Endothelial cell of umbilical vein (primary cell): ENCODE results near the gene GLDC. TPM values are rescaled to one million over a fixed set of nuclear protein-coding genes. Genes with fewer than 3 reads are reported as not detected.

Experiments
- BruUV-seq: library from RNA; stranded (reverse); fragments of 400-500 nt; replicated peaks from 2 replicates; lab custom pipeline; 2021; lab: Mats Ljungman, UMichigan
- CTCF ChIA-PET: fragments of 300-600, 350-600 bp; sonication (Branson Sonifier 250); formaldehyde crosslinking; loops from one replicate; lab custom pipeline; 2021; ENCODE audit warnings: antibody characterized with exemption, inconsistent platforms; lab: Charles Lee
- POLR2A ChIA-PET: fragments of 300-600, 350-600 bp; sonication (Branson Sonifier 250); formaldehyde crosslinking; loops from one replicate; lab custom pipeline; 2021; ENCODE audit warnings: antibody characterized with exemption, inconsistent platforms; lab: Charles Lee
- DNase-seq: peaks from one replicate; pipeline ENCODE4 v3.0.0-alpha.2; 2011; ENCODE audit warnings: low read depth, low spot score
- FAIRE-seq: peaks from 2 replicates; lab custom pipeline; 2011; peaks lifted over from hg19 to GRCh38; lab: Jason Lieb, UNC
- H2AFZ ChIP-seq: 2 replicates; pipeline ENCODE4 v1.6.0; 2012; ENCODE audit warnings: low read depth, low read length, control low read depth, inconsistent platforms
- H3K27ac ChIP-seq: 2 replicates; pipeline ENCODE4 v1.5.1; 2011; ENCODE audit warnings: low read depth, mild to moderate bottlenecking, control low read depth, low read length, moderate library complexity; ENCODE audit not compliant: insufficient read depth
- H3K27me3 ChIP-seq, 2 experiments: 2 replicates each; pipeline versions ENCODE4 v1.6.0 to v1.6.1; 2011; ENCODE audit warnings: low read length in 2 of 2, mixed read lengths in 1 of 2; ENCODE audit not compliant: control insufficient read depth in 2 of 2, insufficient read depth in 2 of 2
- H3K36me3 ChIP-seq, 2 experiments: 2 replicates in 1 of 2; 3 replicates in 1 of 2; pipeline ENCODE4 v1.5.1; 2011; ENCODE audit warnings: low read length in 2 of 2, mild to moderate bottlenecking in 1 of 2, moderate library complexity in 1 of 2; ENCODE audit not compliant: control insufficient read depth in 2 of 2, insufficient read depth in 2 of 2; ENCODE audit errors: extremely low read depth in 1 of 2
- H3K4me1 ChIP-seq: 3 replicates; pipeline ENCODE4 v1.5.1; 2011; ENCODE audit warnings: mild to moderate bottlenecking, low read length; ENCODE audit not compliant: control insufficient read depth, insufficient read depth; ENCODE audit errors: extremely low read depth
- H3K4me2 ChIP-seq: 2 replicates; pipeline ENCODE4 v1.6.1; 2011; ENCODE audit warnings: low read length, control low read depth, mixed read lengths; ENCODE audit not compliant: insufficient read depth
- H3K4me3 ChIP-seq, 3 experiments: fragments of 200-600 bp in 1 of 3; sonication (generic), shearing (Covaris generic) in 1 of 3; replicated peaks in 1 of 3; 2 replicates each; pipeline ENCODE4 v1.5.1; 2011 to 2016; ENCODE audit warnings: control low read depth in 3 of 3, low read length in 3 of 3, mild to moderate bottlenecking in 2 of 3, inconsistent platforms in 1 of 3, low read depth in 1 of 3, moderate library complexity in 1 of 3; ENCODE audit not compliant: insufficient read depth in 1 of 3
- H3K79me2 ChIP-seq: 2 replicates; pipeline ENCODE4 v1.6.0; 2012; ENCODE audit warnings: low read length, inconsistent platforms; ENCODE audit not compliant: control insufficient read depth, insufficient read depth
- H3K9ac ChIP-seq: replicated peaks from 2 replicates; pipeline ENCODE3; 2011; ENCODE audit warnings: low read length, control low read depth; ENCODE audit not compliant: insufficient read depth; ENCODE audit errors: extremely low read depth
- H3K9me1 ChIP-seq: replicated peaks from 3 replicates; pipeline ENCODE4 v1.6.0; 2011; ENCODE audit warnings: mild to moderate bottlenecking, low read length; ENCODE audit not compliant: control insufficient read depth, insufficient read depth; ENCODE audit errors: extremely low read depth
- H3K9me3 ChIP-seq: replicated peaks from 2 replicates; pipeline ENCODE4 v1.5.1; 2012; ENCODE audit warnings: low read length, inconsistent platforms; ENCODE audit not compliant: control insufficient read depth, insufficient read depth
- H4K20me1 ChIP-seq: replicated peaks from 2 replicates; pipeline ENCODE3; 2011; ENCODE audit warnings: mild to moderate bottlenecking, low read length; ENCODE audit not compliant: control insufficient read depth, insufficient read depth; ENCODE audit errors: extremely low read depth
- EZH2 ChIP-seq: IDR thresholded peaks from 2 replicates; pipeline ENCODE4 v1.6.1; 2012; ENCODE audit warnings: borderline replicate concordance, low read depth, mild to moderate bottlenecking, moderate library complexity, low read length, inconsistent platforms; ENCODE audit not compliant: severe bottlenecking
- FOS ChIP-seq: IDR thresholded peaks from 2 replicates; pipeline ENCODE4 v1.6.1; 2011; ENCODE audit warnings: mild to moderate bottlenecking, low read length, moderate library complexity, borderline replicate concordance; ENCODE audit not compliant: insufficient read depth
- GATA2 ChIP-seq: IDR thresholded peaks from 2 replicates; pipeline ENCODE4 v1.7.0; 2011; ENCODE audit warnings: low read depth, mild to moderate bottlenecking, moderate library complexity, mixed read lengths, low read length; ENCODE audit not compliant: insufficient read length, insufficient read depth
- JUN ChIP-seq: IDR thresholded peaks from 2 replicates; pipeline ENCODE4 v1.6.1; 2011; ENCODE audit warnings: borderline replicate concordance, low read depth; ENCODE audit not compliant: insufficient read length, insufficient read depth
- MYC ChIP-seq: IDR thresholded peaks from one replicate; pipeline ENCODE4 v1.6.1; 2011; ENCODE audit warnings: mild to moderate bottlenecking, low read depth, low read length
- POLR2A ChIP-seq: IDR thresholded peaks from 2 replicates; pipeline ENCODE4 v1.6.1; 2012; ENCODE audit warnings: low read depth, mild to moderate bottlenecking, control low read depth, low read length
- POLR2AphosphoS5 ChIP-seq: IDR thresholded peaks from 2 replicates; pipeline ENCODE4 v1.6.1; 2012; ENCODE audit warnings: low read depth, mild to moderate bottlenecking, control low read depth, low read length, moderate library complexity; ENCODE audit not compliant: insufficient read depth
- dilution Hi-C: fragments of 300-500 bp; cut with MboI; formaldehyde crosslinking; loops from one replicate; pipeline ENCODE4 v1.15.0; 2019; ENCODE audit warnings: low sequenced_read_pairs; ENCODE audit not compliant: extremely low pct_ligation_motif_present
- intact Hi-C: fragments of 100-400 bp; cut with micrococcal nuclease; formaldehyde crosslinking; loops from one replicate; pipeline ENCODE4 v1.10.0; 2022
- polyA plus RNA-seq, 4 experiments: library from polyadenylated mRNA; depleted of rRNA in 3 of 4; stranded (reverse) in 3 of 4; unstranded in 1 of 4; fragments of >200 nt; gene quantifications; 2 replicates each; pipeline versions ENCODE4 v1.2.1 to v1.2.3, GENCODE V29; 2011 to 2012; ENCODE audit warnings: missing spikeins in 1 of 4
- total RNA-seq: library from RNA; stranded (reverse); gene quantifications from 2 replicates; pipeline ENCODE4 v1.2.3, GENCODE V29; 2021
- TF ChIP-seq, protein P1 (sequence below): IDR thresholded peaks from 2 replicates; pipeline ENCODE4 v1.6.1; 2011; ENCODE audit not compliant: insufficient read depth, insufficient read length
- TF ChIP-seq, protein P2 (sequence below), 2 donors: IDR thresholded peaks; 1 replicate in 1 of 2; 2 replicates in 1 of 2; pipeline ENCODE4 v1.5.1; 2011; ENCODE audit warnings: low read length in 2 of 2, mild to moderate bottlenecking in 2 of 2, moderate library complexity in 2 of 2, control low read depth in 1 of 2, inconsistent platforms in 1 of 2, low read depth in 1 of 2; ENCODE audit not compliant: insufficient read depth in 1 of 2; ENCODE audit errors: extremely low read depth in 1 of 2

GLDC gene
- total and polyA plus RNA-seq, 2 donors (not counting 3 experiments of a cell fraction or from before 2014, with no cell fraction given): 1.8 to 2.6 TPM

- Histone ChIP-seq H3K9me3 (no peaks in the 10 kb centered on the region), H3K9me1 (no peaks in the 10 kb centered on the region), H3K9ac (no peak overlapping the region), H3K79me2 (no peaks in the 10 kb centered on the region), H3K4me3 (no peak overlapping the region), H4K20me1 (no peaks in the 10 kb centered on the region), H3K36me3 (no peaks in the 10 kb centered on the region), H3K4me2 (no peak overlapping the region), H2AFZ (no peak overlapping the region), H3K4me1 (peaks cover 36% of the 10 kb centered on the region), H3K27me3 (no peaks in the 10 kb centered on the region), H3K27ac (no peak overlapping the region)
- ChIA-PET POLR2A (no interaction called here), CTCF (interaction anchor here (1.0 to 1.1 kb wide), 2 partner anchors 18 to 19 kb away, joined by 3 read pairs; no protein-coding TSS in a partner anchor)
- intact Hi-C loops (no loop called here), dilution Hi-C loops (no loop called here)
- FAIRE-seq (no peak), DNase-seq (no peak)
- TF ChIP-seq, protein P1, sequence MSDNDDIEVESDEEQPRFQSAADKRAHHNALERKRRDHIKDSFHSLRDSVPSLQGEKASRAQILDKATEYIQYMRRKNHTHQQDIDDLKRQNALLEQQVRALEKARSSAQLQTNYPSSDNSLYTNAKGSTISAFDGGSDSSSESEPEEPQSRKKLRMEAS: no peak
- TF ChIP-seq POLR2A (no peak), FOS (no peak), GATA2 (no peak), MYC (no peak), JUN (no peak), POLR2AphosphoS5 (no peak), EZH2 (no peak)
- TF ChIP-seq, protein P2, sequence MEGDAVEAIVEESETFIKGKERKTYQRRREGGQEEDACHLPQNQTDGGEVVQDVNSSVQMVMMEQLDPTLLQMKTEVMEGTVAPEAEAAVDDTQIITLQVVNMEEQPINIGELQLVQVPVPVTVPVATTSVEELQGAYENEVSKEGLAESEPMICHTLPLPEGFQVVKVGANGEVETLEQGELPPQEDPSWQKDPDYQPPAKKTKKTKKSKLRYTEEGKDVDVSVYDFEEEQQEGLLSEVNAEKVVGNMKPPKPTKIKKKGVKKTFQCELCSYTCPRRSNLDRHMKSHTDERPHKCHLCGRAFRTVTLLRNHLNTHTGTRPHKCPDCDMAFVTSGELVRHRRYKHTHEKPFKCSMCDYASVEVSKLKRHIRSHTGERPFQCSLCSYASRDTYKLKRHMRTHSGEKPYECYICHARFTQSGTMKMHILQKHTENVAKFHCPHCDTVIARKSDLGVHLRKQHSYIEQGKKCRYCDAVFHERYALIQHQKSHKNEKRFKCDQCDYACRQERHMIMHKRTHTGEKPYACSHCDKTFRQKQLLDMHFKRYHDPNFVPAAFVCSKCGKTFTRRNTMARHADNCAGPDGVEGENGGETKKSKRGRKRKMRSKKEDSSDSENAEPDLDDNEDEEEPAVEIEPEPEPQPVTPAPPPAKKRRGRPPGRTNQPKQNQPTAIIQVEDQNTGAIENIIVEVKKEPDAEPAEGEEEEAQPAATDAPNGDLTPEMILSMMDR (IDR thresholded peaks at IDR 0.05; ENCODE audit: extremely low read depth in 1 of 2, insufficient read depth in 1 of 2, low read depth in 1 of 2, low read length in 2 of 2): no peak
- no TSS peak for BruUV-seq
Measured at GRCh38 chr9:6549106-6549800, 96.3 kb downstream of the GLDC start.
